PC-3 (cell line): Measurements from ENCODE around the gene OGA.

Experiments
- EZH2 ChIP-seq: fragments of 300-600 bp; sonication (generic); IDR thresholded peaks from one replicate; pipeline ENCODE4 v1.6.1; 2017; ENCODE audit warnings: antibody characterized with exemption, mild to moderate bottlenecking, low read length; ENCODE audit not compliant: unreplicated experiment
- TF ChIP-seq, protein P1 (sequence below): fragments of 300-600 bp; sonication (generic); conservative IDR thresholded peaks from 2 replicates; pipeline ENCODE4 v1.5.1; 2017; ENCODE audit warnings: antibody characterized with exemption, low read depth, mild to moderate bottlenecking, low read length

DNA sequence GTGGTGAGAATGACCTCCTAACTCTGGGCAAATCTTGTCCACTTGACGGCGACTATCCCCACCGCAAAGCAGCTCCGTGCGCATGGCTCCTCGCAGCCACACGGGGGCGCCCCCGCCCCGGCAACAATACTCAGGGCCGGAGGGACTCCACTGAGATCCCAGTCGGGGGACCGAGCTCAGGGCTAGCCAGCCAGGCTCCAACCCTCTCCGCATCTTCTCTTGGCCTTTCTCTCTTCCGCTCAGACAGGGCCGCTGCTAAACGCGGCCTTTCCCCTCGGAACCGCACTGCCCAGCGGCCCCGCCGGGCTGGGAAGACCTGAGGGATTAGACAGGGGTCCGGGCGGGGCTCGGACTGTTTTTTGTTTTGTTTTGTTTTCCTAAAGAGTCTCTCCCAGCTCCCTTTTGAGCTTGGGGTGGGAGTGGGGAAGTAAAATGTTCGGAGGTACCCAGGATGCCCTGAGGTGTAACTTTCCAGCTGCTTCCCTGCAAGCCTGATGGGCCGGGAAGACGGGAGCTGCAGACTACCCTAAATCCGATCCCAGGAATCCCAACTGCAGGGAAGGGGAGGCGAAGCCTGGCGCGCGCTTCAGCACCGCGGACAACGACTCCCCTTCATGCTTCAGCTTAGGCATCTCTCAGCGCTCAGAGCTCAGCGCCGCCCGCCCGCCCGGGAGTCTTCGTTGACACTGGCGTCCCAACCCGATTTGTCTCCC, 22.7 kb upstream of the OGA start:
- TF ChIP-seq, protein P1, sequence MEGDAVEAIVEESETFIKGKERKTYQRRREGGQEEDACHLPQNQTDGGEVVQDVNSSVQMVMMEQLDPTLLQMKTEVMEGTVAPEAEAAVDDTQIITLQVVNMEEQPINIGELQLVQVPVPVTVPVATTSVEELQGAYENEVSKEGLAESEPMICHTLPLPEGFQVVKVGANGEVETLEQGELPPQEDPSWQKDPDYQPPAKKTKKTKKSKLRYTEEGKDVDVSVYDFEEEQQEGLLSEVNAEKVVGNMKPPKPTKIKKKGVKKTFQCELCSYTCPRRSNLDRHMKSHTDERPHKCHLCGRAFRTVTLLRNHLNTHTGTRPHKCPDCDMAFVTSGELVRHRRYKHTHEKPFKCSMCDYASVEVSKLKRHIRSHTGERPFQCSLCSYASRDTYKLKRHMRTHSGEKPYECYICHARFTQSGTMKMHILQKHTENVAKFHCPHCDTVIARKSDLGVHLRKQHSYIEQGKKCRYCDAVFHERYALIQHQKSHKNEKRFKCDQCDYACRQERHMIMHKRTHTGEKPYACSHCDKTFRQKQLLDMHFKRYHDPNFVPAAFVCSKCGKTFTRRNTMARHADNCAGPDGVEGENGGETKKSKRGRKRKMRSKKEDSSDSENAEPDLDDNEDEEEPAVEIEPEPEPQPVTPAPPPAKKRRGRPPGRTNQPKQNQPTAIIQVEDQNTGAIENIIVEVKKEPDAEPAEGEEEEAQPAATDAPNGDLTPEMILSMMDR: peak; percentile 92
- no peak for TF ChIP-seq EZH2
